ENCODE data around the gene EPS15.
"Not testable (repeated sequence)": the region's sequence is repeated elsewhere in the genome, so short reads cannot be mapped to it uniquely, and the experiment has no call there.

The EPS15 gene

DNA sequence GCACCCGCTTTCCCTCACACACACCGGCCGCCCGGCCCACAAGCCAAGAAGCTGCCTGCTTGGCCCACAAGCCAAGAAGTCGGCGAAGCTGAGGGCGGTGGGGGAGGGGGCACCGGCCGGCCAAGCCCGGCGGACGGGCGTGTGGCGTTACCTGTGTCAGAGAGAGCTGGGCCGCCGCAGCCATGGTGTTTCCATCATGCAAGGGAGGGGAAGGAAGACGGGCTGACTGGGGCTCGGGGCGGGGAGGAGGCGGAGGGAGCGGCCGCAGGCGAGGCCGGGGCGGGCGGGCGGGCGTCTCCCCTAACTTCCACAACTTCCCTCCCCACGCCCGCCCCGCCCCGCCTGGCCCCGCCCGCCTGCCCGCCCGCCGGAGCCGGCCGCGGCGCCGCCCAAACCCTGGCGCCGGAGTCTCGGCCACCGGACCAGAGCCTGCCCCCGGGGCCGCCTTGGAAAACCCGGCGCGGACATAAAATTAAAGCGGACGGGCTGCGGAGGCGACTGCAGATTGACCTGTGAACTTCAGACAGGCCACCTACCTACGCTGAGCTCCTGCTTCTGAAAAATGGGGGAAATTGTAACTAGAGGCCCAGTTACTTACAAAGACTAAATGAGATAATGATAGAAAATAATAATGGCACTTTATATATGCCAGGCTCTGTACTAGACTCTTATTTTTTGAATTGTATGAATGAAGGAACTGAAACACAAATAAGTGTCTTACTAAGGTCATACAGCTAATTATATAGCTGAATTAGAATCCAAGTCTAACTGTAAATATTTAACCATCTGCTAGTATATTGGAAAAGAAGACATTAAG lies at the start of gene EPS15:
TSS of gene EPS15 (minus strand) at position 219 of the 817 bp plus-strand sequence. CDS start at position 184, 35 bp downstream.
- DNase-seq (ENCODE audit: low read depth): peak; percentile 58

DNA sequence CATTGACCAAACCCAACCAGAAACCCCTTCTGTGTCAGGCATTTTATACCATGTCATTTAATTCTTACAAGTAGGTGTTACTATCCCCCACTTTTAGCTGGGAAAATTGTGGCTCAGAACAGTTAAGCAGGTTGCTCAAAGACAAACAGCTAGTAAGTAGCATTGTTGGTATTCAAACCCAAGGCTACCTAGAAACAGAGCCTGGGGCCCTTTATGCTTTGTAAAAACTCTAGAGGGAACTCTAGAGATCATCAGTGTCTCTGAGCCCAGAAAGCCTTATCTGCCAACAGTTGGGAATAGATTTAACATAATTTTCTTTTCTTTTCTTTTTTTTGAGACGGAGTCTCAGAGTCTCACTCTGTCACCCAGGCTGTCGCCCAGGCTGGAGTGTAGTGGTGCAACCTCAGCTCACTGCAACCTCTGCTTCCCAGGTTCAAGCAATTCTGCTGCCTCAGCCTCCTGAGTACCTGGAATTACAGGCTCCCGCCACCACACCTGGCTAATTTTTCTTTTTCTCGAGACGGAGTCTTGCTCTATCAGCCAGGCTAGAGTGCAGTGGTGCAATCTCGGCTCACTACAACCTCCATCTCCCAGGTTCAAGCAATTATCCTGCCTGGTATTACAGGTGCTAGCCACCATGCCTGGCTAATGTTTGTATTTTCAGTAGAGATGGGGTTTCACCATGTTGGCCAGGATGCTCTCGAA lies 49.3 kb upstream of the EPS15 start:
- no peak for DNase-seq (ENCODE audit: low read depth)

- DNase-seq (ENCODE audit: low read depth): peak; percentile 94
These were observed 48.6 kb upstream of the EPS15 start for GRCh38 chr1:51567653-51568052.

DNA sequence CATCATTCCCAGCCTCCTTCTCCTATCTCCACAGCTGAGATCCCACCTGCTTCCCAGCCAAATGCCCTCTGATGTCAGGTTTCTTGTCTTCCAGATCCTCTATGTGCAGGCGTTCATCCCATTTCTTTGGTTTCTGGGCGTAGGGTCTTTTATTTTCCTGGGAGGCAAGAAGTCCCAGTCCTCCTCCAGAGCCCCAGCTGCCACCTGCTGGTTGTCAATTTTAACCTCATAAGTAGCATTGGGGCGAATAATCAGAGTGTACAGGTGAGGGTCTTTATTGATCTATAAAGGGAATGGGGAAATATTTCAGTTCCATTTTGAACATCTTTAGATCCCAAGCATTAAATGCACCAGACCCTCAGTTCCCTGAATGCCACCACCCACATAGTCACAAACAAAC lies 47.2 kb upstream of the EPS15 start:
- DNase-seq (ENCODE audit: low read depth): no peak

GRCh38 chr1:51565009-51565408 lies 45.9 kb upstream of the EPS15 start:
- DNase-seq (ENCODE audit: low read depth): no peak

DNA sequence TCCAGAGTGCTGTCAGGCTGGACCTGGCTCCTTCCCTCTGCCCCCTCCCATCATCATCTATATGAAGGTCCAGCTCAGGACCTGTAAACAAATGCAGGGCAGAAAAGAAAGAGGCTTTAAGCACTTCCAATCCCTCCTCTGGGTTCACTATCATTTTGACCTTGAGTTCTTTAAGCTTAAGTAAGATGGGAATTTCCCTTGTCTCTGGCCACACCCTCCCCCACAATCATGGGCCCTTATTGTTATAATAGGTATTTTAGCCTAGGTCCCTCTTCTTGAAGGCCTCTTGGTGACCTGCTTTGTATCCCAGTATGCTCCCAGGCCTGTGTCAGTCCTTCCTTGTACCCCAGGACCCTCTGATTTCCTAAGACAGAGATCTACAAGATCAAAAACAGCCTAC lies 45.1 kb upstream of the EPS15 start:
- no peak for DNase-seq (ENCODE audit: low read depth)

GRCh38 chr1:51561702-51562101 lies 42.6 kb upstream of the EPS15 start:
- DNase-seq (ENCODE audit: low read depth): no peak

DNA sequence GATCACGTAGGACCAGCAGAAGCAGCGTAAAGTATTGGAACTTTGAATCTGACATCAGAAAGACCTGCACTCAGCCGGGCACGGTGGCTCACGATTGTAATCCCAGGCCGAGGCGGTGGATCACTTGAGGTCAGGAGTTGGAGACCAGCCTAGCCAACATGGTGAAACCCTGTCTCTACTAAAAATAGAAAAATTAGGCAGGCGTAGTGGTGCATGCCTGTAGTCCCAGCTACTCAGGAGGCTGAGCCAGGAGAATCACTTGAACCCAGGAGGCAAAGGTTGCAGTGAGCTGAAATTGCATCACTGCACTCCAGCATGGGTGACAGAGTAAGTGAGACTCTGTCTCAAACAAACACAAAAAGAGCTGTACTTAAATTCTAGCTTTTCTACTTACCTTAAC lies 41.8 kb upstream of the EPS15 start:
- DNase-seq (ENCODE audit: low read depth): not testable (repeated sequence)

DNA sequence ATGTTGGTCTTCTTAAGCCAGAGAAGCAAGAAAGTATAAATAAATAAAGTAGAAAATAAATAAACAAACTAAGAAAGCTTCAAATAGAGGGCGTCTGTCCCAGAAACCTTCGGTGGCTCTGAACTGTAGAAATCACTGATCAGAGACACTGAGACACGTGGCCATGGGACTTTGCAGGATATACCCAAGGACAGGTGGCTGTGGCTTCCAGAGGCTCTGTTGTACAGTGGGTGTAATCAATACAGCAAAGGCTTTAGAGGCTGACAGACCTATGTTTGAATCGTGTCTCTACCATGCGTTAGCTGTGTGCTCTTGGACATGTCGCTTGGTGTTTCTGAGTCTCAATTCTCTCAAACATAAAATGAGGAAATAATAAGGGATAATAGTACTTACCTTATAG lies 41.0 kb upstream of the EPS15 start:
- no peak for DNase-seq (ENCODE audit: low read depth)

GRCh38 chr1:51559501-51559900 lies 40.4 kb upstream of the EPS15 start:
- DNase-seq (ENCODE audit: low read depth): no peak

DNA sequence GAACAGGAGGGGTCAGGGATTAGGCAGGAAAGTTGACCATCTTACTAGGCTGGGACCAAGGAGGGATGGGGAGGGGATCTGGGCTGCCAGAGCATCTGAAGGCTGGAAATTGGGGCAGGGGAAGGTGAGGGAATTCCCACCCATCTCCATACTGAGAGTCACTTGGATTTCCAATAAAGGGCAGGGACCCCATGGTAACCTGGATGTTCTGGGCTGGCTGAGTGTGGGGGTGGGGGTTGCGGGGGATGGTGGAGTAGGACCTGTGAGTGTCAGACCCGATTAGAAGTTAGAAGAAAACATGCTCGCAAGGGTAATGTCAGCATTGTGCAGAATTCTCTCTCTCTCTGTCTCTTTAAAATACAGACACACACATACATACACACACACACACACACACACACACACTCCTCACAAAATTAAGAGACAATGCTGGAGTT lies 40.0 kb upstream of the EPS15 start:
- no peak for DNase-seq (ENCODE audit: low read depth)

DNA sequence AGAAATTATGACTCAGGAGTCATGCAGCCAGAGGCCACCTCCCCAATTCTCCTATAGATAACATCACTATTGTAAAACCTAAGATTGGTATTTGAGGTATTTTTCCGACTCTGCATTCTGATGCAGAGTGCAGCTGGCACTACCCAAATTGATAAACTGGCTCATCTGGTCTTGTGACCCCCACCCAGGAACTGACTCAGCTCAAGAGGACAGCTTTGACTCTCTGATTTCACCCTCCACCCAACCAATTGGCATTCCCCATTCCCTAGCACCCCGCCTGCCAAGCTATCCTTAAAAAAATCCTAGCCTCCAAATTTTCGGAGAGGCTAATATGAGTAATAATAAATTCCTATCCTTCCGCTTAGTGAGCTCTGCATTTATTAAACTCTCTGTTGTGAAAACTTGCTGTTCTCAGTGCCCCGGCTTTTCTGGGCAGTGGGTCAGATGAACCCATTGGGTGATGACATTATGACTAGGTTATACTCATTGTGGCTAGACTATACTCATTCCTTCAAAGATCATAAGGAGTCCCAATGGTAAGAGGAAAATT lies 39.4 kb upstream of the EPS15 start:
- no peak for DNase-seq (ENCODE audit: low read depth)

- no peak for DNase-seq (ENCODE audit: low read depth)
These were observed 38.1 kb upstream of the EPS15 start for GRCh38 chr1:51557168-51557567.

GRCh38 chr1:51555866-51556619 lies 37.0 kb upstream of the EPS15 start:
- DNase-seq (ENCODE audit: low read depth): no peak

DNA sequence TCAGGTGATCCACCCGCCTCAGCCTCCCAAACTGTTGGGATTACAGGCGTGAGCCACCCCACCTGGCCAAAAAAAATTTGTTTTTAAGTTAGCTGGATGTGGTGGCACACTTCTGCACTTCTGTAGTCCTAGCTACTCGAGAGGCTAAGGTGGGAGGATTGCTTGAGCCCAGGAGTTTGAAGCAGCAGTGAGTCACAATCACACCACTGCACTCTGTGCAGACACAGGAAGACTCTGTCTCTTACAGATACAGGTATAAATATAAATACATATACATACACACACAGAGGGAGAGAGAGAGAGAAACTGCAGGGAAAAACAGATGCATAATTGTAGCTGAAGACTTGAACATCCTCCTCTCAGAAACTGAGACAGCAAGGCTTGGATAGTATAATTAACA lies 34.8 kb upstream of the EPS15 start:
- DNase-seq (ENCODE audit: low read depth): no peak

DNA sequence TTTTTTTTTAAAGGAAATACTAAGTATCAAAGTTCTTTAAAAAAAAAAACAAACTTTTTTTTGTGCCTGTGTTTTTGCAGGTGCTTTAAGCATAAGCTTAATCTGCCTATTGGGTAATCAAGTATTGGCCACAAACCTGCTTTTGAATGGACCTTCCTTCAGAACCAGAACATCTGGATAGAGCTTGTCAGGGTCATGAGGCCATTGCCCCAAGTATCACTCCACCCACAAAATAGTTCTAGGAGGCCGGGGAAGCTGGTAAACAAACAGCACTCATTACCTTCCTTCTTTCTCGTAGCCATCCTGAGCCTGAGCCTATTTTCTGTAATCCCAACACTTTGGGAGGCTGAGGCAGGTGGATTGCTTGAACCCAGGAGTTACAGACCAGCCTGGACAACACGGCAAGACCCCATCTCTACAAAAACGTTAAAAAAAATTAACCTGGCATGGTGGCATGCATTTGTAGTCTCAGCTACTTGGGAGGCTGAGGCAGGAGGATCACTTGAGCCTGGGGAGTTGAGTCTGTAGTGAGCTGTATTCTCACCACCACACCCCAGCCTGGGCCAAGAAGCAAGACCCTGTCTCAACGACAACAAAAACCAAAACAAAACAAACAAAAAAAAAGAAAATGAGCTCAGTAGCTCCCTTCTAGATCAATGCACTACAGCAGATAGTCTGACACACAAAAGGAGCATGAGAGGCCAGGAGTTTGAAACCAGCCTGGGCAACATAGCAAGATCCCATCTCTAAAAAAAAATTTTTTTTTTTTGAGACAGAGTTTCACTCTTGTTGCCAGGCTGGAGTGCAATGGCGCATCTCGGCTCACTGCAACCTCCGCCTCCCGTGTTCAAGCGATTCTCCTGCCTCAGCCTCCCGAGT lies 34.1 kb upstream of the EPS15 start:
- DNase-seq (ENCODE audit: low read depth): no peak

DNA sequence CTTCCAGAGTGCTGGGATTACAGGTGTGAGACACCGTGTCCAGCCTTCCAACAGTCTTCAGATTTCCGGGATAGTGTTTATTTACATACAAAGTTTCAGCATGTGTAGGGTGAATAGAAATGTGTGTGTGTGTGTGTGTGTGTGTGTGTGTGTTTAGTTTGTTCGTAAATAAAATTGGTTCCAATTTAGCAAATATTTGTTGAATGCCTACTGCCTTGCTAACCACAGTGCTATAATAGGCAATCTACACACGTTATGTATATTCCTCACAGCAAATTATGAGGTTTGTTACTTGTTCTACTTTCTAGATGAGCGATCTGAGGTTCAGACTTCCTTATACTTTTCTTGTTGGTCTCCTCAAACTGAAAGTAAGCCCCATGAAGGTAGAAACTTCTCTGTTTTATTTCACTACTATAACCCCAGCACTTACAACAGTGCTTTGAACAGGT lies 32.8 kb upstream of the EPS15 start:
- no peak for DNase-seq (ENCODE audit: low read depth)

- no peak for DNase-seq (ENCODE audit: low read depth)
These were observed 32.0 kb upstream of the EPS15 start for GRCh38 chr1:51551081-51551480.

DNA sequence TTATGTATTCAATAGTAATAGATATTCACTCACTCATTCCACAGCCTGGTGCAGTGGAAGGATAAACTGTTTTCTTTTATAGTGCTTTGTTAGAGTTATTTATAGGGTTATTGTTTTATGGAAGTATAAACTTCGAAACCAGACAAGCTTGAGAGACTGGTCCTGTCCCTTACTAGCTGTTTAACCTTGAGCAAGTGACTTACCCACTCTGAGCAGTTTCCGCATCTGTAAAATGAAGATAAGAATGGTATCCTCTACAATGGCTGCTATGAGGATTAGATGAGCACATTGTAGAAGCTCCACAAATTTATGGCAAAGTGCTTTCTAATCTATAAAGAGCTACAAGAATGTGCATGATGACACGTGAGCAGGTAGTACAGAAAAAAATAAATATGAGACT lies 30.8 kb upstream of the EPS15 start:
- DNase-seq (ENCODE audit: low read depth): no peak

DNA sequence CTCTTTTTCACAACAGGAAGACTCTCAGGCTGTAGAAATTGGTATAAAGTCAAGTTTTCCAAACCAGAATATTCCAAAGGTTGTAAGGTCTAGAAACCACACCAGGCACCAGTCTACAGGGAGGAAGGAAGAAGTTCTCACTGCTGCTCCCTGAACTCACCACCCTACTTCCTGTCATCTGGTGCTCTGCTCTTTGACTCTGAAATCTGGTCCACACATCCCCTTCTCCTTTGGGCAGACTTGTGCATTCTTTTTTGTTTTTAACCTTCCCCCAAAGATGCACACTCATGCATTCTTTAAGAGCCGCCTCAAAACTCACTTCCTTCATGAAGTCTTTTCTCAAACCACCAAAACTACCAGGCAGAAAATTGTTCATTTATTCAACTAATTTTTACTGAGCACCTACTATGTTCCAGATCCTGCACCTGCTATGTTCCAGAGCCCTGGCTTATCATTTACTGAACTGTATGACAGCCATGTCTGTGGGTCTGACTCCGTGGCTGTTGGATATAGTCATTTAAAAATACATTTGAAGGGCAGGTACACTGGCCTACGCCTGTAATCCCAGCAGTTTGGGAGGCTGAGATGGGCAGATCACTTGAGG lies 30.1 kb upstream of the EPS15 start:
- no peak for DNase-seq (ENCODE audit: low read depth)

DNA sequence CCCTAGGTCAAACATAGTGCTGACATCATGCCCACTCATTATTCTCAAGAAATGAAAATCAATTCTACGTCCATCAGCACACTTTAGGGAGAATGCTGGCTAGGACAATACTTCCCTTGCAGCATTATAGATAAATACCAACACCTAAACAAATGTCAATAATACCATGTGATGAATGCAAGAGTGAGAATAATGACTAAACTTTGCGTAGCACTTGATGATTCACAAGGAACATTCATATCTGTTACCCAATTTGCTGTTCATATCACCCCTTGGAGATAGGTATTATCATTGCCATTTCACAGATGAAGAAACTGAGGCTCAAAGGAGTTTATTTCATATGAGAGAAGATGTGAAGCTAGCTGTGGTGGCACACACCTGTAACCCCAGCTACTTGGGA lies 24.8 kb upstream of the EPS15 start:
- no peak for DNase-seq (ENCODE audit: low read depth)

All from GM04504 (cell line).